Urothelium cell line (cell line): ENCODE data around the gene HADHA.
"Not testable (repeated sequence)": the region's sequence is repeated elsewhere in the genome, so short reads cannot be mapped to it uniquely, and the experiment has no call there.

ENCODE experiments used
- DNase-seq: peaks from one replicate; pipeline ENCODE4 v3.0.0; 2011; ENCODE audit warnings: low spot score, mixed read lengths
- FAIRE-seq: peaks from 2 replicates; lab custom pipeline; 2011; peaks lifted over from hg19 to GRCh38; lab: Jason Lieb, UNC

HADHA gene

DNA sequence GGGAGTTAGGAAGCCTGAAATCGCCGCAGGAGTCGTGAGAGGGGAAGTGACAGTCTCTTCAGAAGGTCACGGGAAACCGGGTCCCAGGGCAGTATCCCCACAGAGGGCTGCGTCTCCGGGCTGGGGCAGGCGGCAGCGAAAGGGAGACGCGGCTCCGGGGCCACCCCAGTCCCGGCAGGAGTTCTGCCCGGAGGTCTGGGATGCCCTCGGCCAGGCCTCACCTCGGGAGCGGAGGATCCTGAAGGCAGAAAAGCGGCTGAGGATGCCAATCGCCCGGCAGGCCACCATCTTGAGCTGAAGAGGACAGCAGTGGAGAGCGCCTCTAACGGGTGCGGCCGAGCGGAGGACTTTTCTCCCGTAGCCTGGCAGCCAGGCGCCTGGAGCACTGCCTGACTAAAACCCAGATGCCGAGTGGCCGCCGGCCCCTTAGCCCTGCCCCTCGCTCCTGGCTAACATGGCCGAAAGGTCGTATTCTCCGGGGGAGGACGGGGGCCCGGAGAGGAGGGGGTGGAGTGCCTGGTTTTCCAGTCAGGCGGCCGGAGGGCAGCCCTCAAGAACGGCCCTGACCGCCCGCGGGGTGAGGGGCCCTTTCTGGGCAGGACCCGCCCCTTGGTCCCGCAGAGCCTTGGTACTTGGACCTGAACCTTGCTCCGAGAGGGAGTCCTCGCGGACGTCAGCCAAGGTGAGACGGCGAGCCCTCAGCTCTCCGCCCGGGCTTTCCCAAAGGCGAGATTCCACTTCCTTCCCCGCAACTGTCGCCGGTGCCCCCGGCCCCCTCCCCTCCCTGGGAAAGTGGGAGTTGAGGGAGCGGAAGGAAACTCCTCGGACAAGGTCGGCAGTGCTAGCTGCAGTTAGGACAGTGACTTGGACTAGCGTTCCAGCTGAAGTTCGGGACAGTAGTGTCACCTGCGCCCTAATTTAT lies at the start of gene HADHA, which contains the start of gene HADHB:
TSS of gene HADHA (minus strand) at position 324 of the 922 bp plus-strand sequence. CDS start at position 288, 36 bp downstream.
TSS of gene HADHB (plus strand) at position 631 of the 922 bp plus-strand sequence. CDS start 9,316 bp downstream, outside the sequence.
- peak; percentile 96 for DNase-seq
- no peak for FAIRE-seq

DNA sequence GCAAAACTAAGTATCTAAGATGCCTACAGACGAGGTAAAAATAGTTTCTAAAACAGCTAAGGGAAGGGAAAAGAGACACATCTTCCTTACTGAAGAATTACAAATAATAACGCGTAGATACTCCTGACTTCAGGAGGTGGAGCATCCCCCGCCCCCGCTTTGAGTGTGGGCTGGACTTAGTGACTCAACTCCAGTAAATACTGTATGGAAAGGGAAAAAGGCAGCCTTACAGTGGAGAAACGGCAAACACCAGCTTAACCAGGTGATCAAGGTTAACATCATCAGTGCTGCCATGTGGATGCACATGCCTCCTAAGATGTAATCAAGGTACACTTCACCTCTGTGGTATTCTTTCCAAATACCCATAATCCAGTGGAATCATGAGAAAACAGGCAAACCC lies 48.2 kb upstream of the HADHA start:
- FAIRE-seq: peak; percentile 44
- DNase-seq: no peak

DNA sequence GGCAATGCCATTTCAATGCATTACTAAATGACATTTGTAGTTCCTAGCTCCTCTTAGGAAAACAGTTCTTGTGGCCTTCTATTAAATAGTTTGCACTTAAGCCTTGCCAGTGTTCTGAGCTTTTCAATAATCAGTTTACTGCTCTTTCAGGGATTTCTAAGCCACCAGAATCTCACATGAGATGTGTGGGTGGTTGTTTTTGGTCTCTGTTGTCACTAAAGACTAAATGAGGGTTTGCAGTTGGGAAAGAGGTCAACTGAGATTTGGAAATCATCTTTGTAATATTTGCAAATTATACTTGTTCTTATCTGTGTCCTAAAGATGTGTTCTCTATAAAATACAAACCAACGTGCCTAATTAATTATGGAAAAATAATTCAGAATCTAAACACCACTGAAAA lies 45.6 kb upstream of the HADHA start:
- FAIRE-seq (no peak), DNase-seq (no peak)

DNA sequence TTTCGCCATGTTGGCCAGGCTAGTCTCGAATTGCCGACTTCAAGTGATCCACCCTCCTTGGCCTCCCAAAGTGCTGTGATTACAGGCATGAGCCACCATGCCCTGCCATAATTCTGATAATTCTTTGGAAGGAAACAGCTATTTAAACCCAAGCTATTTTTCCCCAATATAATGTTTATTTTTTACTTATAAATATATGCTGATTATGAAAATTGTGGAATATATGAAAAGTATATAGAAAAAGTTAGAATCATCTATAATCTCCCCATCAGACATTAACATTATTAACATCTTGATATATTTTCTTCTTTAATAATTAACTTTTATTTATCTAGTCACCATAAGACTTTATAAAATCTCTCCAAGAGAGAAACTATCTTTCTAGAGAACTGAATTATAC lies 41.5 kb upstream of the HADHA start:
- DNase-seq (no peak), FAIRE-seq (no peak)

DNA sequence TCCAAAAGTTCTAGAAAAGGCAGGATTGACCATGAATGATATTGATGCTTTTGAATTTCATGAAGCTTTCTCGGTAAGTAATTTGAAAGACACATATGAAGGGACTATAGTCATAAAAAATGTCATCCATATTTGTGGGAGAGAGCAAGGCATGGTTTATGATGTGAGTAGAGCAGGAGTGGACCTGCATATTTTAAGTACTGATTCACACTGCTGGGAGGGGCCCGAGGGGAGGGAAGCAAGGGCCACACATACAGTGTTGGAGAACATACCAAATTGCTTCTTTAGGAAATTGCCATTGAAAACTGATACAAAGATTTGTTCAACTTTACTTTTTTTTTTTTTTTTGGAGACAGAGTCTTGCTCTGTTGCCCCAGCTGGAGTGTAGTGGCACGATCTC lies 39.7 kb upstream of the HADHA start:
- DNase-seq (peak; percentile 64), FAIRE-seq (no peak)

DNA sequence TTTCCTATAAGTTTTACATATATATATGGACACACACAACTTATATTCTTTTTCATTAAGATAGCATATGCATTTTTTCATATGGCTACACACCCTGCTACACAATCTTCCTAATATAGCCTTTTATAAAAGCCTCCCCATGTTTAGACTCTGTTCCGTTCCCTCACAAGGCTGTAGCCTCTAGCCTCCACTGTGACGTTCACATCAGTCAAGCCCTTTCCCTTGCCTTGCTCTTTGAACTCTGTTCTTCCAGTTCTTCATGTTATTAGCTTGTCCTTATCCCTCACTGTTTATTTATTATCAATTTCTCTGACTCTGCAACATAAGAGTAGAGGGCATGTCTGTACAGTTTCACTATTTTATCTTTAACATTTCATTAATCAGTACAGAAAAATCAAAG lies 39.2 kb upstream of the HADHA start:
- no peak for DNase-seq
- no peak for FAIRE-seq

DNA sequence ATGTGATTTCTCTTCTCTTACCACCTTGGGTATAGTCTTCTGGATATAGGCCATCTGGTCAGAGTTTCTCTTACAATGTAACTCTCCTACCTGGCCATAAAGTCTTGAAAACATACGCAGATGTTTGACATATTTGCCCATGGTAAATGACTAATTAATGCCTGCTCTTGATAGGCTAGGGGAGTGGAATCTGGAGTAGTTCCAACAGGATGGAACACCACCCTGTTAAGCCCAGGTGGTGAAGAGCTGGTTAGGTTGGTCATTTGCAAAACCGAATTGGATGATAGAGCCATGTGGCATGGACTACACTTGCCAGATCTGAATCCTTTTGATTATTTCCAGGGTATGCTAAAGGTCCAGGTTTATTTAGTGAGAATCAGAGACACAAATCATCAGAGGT lies 36.8 kb upstream of the HADHA start:
- DNase-seq: no peak
- FAIRE-seq: peak; percentile 52

DNA sequence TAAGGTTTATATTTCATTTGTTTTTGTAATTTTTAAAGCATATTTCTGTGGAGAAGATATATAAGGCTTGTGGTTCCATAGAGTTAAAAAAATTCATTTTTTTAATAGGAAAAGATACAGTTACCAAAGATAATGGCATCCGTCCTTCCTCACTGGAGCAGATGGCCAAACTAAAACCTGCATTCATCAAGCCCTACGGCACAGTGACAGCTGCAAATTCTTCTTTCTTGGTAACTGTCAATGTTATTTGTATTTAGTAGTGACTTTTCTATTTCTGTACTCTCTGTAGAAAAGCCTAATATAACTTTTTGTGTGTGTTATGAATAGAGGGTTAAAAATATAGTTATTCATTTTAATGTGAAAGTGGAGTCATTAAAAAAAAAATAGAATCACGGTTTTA lies 35.5 kb upstream of the HADHA start:
- no peak for FAIRE-seq
- DNase-seq: no peak

DNA sequence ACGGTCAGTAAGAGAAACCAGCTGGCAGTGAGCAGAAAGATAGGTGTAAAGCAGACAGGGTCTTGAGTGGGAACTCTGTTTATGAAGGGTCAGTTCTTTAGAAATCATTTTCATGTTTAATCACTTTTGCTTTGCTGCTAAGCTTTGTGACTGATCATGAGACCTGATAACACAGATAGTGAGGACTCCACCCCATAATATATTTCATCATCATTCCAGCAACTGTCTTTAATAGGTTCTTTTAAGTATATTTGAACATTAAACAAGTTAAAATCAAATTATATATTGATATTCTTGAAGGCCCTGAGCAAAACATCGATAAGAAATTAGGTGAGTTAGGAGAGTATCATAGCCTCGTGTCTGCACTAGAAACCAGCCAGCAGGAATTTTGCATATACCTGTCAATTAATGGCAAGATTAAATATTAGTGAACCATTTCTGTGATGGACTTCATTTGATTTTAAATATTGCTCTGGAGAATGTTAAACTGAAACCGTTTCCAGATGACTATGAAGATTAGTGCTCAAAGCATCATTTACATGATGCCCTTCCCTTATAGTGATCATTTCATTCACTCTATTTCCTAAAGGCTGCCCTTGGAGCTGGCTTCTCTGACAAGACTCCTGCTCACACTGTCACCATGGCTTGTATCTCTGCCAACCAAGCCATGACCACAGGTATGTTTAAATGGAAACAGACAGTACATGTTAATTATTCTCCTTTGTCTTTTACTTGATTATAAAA lies 32.2 kb upstream of the HADHA start:
- FAIRE-seq: no peak
- no peak for DNase-seq

DNA sequence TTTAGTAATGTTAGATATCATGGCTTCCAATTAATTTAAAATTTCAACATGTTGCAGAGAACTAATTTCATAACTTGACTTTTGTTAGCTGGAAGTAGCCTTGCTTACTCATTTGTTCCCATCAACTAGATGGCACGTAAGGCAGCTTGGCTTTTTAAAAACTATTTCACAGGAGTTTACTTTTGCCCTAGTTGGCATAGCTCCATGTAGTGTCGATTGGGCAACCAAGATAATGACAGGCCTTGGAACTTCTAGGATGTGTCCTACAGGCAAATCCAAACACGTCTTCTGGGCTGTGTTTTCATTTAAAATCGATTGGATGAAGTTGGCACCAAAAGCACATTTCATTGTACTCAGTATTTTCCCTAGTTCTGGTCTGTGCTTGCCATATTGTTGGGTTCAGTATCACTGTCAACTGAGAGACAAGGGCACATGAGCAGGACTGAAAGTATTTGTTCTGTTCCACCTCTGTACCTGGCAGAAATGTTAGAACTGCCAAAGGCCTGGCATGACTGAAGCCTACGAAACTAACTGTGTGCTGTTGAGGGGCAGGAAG lies 29.7 kb upstream of the HADHA start:
- DNase-seq: no peak
- no peak for FAIRE-seq

DNA sequence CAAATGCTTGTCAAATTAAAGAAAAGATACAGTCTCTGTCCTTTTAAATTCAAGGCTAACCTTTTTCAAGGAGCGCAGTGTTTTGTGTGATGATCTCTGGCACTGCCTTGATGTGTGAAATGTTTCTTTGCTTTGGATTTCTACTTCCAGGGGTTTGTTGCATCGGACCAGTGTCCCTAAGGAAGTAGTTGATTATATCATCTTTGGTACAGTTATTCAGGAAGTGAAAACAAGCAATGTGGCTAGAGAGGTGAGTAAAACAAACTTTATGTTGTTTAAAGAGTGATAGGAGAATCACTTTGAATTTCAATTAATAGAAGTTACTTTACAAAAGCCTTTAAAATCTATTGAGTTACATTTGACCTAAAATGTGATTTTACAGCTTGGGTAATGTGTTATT lies 29.1 kb upstream of the HADHA start:
- DNase-seq (no peak), FAIRE-seq (no peak)

DNA sequence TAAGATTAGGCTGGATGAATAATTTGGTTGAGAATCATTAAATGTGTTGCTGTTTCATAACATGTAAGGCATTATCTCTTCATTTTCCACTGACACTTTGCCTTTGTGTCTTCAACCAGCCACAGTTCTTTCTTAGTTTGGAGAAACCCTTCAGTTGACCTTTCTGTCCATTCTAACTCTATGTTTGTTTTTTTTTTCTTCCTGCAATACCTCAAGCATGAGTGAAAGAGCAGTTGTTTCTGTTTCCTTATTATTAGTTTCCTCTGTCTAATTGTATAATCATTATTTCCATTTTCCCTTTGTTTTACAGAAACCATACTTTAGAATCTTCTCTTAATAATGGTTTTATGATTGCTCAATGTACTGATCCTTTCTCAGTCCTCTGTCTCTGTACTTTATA lies 25.9 kb upstream of the HADHA start:
- FAIRE-seq (no peak), DNase-seq (no peak)

DNA sequence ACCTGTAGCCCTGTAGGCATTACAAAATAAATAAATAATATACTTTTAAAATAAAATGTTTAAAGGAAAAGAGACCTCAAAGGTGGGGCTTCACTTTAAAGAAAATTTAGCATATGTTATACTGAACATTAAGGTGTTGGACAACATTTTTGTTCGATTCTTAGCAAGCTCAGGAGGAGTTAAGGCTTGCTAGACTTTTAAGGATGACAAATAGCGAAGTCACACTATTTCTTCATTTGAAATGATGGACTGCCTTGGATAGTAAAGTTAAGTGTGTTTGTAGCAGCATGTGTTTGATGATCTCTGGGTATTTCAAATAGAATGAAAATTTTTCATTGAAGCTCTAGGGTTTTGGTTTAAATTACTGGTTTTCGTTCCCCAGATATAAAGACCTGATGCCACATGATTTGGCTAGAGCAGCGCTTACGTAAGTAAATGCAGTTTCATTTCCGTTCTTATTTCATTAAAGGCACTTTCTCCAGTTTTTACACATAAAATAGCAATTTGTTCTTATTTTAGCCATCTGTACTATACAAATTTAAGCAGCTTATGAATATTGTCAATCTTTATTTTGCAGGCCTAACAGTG lies 25.2 kb upstream of the HADHA start:
- no peak for DNase-seq
- FAIRE-seq: no peak

DNA sequence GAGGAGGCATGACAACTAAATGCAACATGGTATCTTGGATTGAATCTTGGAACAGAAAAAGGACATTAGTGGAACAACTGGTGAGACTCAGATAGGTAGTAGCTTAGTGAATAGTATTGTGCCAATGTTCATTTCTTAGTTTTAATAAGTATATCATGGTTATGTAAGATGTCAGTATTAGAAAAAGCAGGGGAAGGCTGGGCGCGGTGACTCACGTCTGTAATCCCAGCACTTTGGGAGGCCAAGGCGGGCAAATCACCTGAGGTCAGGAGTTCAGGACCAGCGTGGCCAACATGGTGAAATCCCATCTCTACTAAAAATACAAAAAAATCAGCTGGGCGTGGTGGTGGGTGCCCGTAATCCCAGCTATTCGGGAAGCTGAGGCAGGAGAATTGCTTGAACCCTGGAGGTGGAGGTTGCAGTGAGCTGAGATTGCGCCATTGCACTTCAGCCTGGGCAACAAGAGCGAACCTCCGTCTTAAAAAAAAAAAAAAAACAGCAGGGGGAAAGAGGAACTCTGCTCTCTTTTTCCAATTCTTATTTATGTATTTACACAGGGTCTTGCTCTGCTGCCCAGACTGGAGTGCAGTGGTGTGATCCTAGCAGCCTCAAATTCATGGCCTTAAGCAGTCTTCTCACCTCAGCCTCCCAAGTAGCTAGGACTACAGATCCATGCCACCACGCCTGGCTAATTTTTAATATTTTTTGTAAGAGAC lies 24.4 kb upstream of the HADHA start:
- not testable (repeated sequence) for FAIRE-seq, DNase-seq

DNA sequence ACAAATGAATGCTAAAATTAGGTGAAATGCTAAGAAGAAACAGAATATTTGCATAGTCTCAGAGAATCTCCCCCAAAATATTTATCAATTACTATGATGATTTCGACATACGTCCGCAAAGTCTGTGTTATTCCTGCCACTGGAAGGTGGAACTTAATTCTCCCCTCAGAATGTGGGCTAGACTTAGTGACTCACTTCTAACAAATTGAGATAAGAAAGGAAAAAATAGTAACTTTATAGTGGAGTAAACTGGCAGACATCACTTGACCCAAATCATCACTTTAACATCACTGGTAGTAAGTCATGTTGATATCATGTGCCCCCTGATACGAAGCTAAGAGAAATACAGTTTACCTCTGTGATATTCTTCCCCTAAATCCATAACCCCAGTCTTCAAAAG lies 23.8 kb upstream of the HADHA start:
- no peak for FAIRE-seq
- DNase-seq: no peak

DNA sequence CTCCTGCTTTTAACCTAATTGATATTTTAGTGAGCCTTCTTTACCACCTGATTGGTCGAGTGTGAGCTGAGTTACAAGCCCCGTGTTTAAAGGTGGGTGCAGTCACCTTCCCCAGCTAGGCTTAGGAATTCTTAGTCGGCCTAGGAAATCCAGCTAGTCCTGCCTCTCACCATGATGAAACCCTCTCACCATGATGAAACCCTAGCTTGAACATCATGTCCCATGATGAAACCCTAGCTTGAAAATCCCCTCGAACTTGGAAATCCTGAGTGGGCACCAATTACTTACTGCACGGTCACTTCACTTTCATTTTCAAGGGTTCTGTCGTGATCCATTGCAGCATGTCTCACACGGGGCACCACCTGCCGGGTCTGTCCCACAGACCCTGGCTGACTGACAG lies 14.4 kb upstream of the HADHA start:
- not testable (repeated sequence) for DNase-seq, FAIRE-seq

DNA sequence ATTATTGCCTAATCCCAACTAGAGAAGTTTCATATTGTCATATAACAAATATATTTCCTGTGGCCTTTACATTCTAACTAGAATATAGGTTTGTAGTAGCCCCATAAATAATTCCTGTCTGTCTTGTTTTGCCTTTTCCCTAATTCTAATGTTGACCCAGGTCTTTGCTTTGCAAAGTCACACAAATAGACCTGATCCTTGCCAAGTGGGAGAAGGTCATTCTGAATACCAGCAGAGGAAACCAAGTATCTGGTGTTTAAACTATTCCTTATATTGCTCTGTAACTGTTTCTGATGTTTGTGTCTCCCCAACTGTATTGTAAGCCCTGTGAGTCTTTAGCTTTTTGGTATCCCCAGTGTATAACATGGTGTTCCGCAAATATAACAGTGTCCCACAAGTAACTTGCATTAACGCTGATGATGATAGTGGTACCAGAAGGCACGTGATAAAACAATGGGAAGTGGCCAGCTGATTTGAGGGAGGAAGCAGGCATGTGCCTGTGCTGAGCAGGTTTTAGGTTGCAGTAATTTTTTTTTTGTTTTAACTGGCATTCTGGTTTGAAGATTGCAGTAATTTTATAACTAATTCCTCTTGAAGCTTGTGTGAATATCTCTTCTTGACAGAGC lies 11.4 kb upstream of the HADHA start:
- DNase-seq (no peak), FAIRE-seq (no peak)

DNA sequence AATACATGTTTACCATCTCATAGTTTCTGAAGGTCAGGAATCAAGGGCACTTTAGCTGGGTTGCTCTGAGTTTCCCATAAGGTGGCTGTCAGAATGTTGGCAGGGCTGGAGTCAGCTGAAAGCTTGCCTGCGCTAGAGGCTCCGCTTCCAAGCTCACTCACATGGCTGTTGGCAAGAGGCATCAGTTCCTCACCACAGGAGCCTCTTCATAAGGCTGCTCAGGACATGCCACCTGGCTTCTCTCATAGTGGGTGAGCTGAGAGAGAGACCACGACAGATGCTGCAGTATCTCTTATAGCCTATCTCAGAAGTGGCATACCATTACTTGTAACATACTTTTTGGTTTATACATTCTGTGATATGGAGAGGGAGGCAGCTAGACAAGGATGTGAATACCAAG lies 7.5 kb upstream of the HADHA start:
- FAIRE-seq (no peak), DNase-seq (no peak)

DNA sequence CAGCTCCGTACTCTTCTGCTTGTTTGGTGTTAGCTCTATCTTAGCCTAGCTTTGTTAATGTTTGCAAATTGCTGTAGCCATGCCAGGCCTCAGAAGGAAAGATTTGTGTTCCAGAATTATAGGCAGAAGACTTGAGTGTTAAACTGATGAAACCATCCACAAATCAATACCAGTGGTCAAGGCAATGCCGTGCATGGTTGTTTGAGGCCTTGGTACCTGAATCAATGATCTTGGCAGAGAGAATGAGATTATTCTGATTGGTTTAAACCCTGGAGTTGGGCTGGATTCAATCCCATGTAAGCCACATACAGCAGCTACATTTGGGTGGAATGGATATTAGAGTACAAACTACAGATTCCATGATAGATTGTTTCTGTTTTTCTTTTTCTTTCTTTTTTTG lies 5.2 kb upstream of the HADHA start:
- no peak for DNase-seq
- no peak for FAIRE-seq

DNA sequence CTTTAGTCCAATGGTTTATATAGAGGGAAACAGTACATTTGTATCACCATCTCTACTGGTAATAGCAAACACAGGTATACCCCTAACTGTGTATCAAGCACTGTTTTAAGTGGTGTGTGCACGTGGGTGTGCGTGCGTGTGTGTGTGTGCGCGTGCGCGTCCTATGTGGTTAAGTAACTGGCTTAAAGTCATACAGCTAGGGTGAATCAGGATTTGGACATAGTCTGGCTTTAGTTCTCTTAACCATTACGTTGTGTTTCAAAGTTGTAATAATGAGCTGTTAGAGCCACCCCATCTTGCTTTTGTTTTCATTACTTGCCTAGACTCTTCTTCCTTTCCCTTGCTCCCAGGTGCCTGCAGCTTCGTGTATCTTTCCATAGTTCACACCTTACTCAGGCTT lies 2.4 kb upstream of the HADHA start:
- DNase-seq (no peak), FAIRE-seq (no peak)
